Lower lobe of right lung (tissue), 2 donors: ENCODE measurements around the gene H1-8. TPM values are rescaled to one million over a fixed set of nuclear protein-coding genes. Genes with fewer than 3 reads are reported as not detected.

Source experiments
- ATAC-seq, 2 donors: fragments of 200-7000 bp; cut with Tn5 transposase; one replicate each; pipeline ENCODE4 v1.9.1; 2020 to 2022; ENCODE audit warnings: mild to moderate bottlenecking in 2 of 2, moderate library complexity in 2 of 2
- DNase-seq: peaks from one replicate; pipeline ENCODE4 v3.0.0-alpha.2; 2020
- H3K27ac ChIP-seq: fragments of 200-600 bp; one replicate; pipeline ENCODE4 v1.8.0; 2022
- H3K27me3 ChIP-seq: fragments of 200-600 bp; one replicate; pipeline ENCODE4 v1.8.0; 2022; ENCODE audit warnings: low read depth
- H3K36me3 ChIP-seq: fragments of 200-600 bp; one replicate; pipeline ENCODE4 v1.8.0; 2022; ENCODE audit warnings: mild to moderate bottlenecking
- H3K4me1 ChIP-seq: fragments of 200-600 bp; one replicate; pipeline ENCODE4 v1.8.0; 2022
- H3K4me3 ChIP-seq: fragments of 200-600 bp; one replicate; pipeline ENCODE4 v1.8.0; 2022; ENCODE audit warnings: mild to moderate bottlenecking
- H3K9me3 ChIP-seq: fragments of 200-600 bp; one replicate; pipeline ENCODE4 v1.8.0; 2022
- intact Hi-C: fragments of 100-400 bp; cut with DNase I; formaldehyde crosslinking; loops from one replicate; pipeline ENCODE4 v1.11.0; 2022
- total RNA-seq: library from RNA; stranded (reverse); fragmentation: NEBNext Ultra II Directional; extraction: Animal tissue kit (Norgen Biotek cat#: 25700); gene quantifications from one replicate; pipeline ENCODE4 v1.2.1, GENCODE V29; 2021
- TF ChIP-seq, protein P1 (sequence below): fragments of 200-600 bp; IDR thresholded peaks from one replicate; pipeline ENCODE4 v1.8.0; 2022; ENCODE audit warnings: antibody characterized with exemption, mild to moderate bottlenecking
- donor health status: DM: no; HTN: yes; CAD: no; lungs with severe emphysema.

Gene H1-8
- total RNA-seq, 1 donor from 2014 or later: not detected

DNA sequence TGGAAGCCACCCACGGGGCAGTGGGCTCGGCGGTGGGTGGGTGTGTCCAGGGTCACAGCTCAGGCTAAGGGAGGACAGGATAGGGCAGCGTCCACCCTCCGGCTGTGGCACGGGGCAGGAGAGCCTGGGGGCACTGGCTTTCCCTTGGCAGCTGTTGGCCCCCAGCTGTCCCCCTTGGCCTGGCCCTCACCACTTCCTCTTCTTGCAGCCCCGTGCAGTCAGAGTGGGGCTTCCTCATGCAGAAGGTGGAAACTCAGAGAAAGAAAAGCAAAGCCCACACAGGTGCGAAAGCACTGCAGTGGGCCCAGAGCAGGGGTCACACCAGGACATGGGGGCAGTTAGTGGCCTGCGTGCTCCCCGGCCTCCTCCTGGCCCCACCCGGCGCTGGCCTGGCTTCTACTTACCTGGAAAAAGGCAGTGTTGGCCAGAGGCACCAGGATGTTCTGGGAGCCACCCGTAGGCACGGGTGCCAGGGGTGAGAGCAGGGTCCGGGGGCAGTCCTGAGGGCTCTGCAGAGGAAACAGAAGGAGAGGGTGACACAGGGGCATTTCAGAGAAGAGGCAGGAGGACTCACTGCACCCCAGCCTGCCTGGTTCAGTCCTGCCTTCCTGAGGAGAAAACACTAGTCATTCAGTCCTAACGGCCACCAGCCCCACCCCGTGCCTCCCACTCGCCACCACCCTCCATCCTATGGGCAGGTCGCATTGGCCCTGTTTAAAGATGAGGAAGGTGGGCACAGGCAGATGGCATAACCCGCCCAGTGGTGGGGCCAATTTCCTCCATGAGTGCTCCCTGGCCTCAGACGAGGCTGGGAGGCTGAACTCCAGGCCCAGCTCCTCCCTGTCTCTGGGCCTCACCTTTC lies 35.2 kb downstream of the H1-8 start:
- DNase-seq (peak; percentile 74), ATAC-seq (peak; percentile 33 to 61)
- Histone ChIP-seq H3K36me3 (peaks cover 92% of the 10 kb centered on the region), H3K27me3 (no peaks in the 10 kb centered on the region), H3K4me1 (peaks cover 39% of the 10 kb centered on the region), H3K27ac (peak overlapping the region; percentile 85), H3K9me3 (no peaks in the 10 kb centered on the region), H3K4me3 (no peak overlapping the region)
- intact Hi-C loops: no loop called here
- TF ChIP-seq, protein P1, sequence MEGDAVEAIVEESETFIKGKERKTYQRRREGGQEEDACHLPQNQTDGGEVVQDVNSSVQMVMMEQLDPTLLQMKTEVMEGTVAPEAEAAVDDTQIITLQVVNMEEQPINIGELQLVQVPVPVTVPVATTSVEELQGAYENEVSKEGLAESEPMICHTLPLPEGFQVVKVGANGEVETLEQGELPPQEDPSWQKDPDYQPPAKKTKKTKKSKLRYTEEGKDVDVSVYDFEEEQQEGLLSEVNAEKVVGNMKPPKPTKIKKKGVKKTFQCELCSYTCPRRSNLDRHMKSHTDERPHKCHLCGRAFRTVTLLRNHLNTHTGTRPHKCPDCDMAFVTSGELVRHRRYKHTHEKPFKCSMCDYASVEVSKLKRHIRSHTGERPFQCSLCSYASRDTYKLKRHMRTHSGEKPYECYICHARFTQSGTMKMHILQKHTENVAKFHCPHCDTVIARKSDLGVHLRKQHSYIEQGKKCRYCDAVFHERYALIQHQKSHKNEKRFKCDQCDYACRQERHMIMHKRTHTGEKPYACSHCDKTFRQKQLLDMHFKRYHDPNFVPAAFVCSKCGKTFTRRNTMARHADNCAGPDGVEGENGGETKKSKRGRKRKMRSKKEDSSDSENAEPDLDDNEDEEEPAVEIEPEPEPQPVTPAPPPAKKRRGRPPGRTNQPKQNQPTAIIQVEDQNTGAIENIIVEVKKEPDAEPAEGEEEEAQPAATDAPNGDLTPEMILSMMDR: no peak

DNA sequence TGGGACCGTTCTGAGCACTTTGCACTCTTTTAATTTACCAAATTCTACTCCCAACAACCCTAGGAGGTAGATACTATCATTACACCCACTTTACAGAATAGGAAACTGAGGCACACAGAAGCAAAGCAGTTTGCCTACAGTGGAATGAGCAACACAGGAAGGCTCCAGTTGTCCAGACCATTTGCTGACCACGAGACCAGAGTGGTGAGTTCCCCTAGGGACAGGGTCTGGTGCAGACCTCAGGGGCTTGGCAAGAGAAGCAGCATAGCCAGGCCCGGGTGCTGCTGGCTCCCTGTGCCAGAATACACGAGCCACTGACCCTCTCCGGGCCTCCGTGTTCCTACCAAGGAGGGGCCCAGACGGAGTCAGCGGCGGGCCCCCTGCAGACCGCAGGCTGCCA lies 37.0 kb downstream of the H1-8 start:
- ATAC-seq: no peak
- peaks cover 92% of the 10 kb centered on the region for H3K36me3 ChIP-seq
- intact Hi-C loops: no loop called here

DNA sequence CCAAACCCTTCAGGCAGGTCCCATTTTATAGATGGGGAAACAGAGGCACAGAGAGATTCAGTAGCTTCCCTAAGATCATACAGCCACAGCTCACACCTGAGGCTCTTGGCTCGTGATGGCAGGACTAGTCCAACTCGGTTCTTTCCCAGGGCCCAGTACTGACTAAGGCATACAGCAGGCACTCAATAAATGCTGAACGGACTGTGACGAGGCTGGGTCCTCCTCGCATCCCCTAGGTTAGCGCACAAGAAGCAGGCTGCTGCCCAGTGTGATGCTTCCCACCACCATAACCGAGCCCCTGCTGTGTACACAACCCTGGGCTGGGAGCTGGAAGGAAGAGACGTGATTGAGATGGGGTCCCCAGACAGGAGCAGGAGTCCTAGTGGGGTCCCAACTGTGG lies 38.6 kb downstream of the H1-8 start:
- TF ChIP-seq, protein P1: no peak
- no peaks in the 10 kb centered on the region for H3K9me3 ChIP-seq
- no peaks in the 10 kb centered on the region for H3K27me3 ChIP-seq
- intact Hi-C loops: no loop called here
- no peak overlapping the region for H3K4me3 ChIP-seq
- H3K36me3 ChIP-seq: peaks cover 92% of the 10 kb centered on the region
- ATAC-seq: no peak
- no peak for DNase-seq
- H3K27ac ChIP-seq: no peak overlapping the region
- H3K4me1 ChIP-seq: peaks cover 35% of the 10 kb centered on the region

More for the DNA sequence above, 37.0 kb downstream of the H1-8 start:
- no peak for DNase-seq
- H3K4me1 ChIP-seq: peaks cover 39% of the 10 kb centered on the region
- no peaks in the 10 kb centered on the region for H3K27me3 ChIP-seq
- H3K9me3 ChIP-seq: no peaks in the 10 kb centered on the region
- TF ChIP-seq, protein P1: no peak
- no peak overlapping the region for H3K4me3 ChIP-seq
- H3K27ac ChIP-seq: no peak overlapping the region

DNA sequence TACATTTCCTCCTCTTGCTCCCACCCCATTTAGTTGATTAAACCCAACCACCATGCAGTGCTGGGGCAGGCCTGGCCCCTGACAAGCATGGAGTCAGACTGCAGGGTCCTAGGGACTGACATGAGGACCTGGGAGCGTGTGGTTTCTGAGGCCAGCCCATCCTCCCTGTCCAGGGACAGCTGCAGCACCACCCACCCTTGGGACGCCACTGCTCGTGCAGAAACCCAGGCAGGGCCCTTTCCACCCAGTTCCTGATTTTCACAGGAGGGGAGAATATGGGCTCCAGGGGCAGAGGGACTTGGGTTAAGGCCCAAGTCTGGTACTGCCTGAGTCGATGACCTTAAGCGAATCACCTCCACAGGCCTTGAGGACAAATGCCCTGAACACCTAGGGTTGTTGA lies 39.8 kb downstream of the H1-8 start:
- TF ChIP-seq, protein P1: no peak
- no peaks in the 10 kb centered on the region for H3K27me3 ChIP-seq
- intact Hi-C loops: no loop called here
- DNase-seq: no peak
- H3K27ac ChIP-seq: no peak overlapping the region
- H3K9me3 ChIP-seq: no peaks in the 10 kb centered on the region
- peaks cover 92% of the 10 kb centered on the region for H3K36me3 ChIP-seq
- peaks cover 35% of the 10 kb centered on the region for H3K4me1 ChIP-seq
- no peak for ATAC-seq
- no peak overlapping the region for H3K4me3 ChIP-seq

DNA sequence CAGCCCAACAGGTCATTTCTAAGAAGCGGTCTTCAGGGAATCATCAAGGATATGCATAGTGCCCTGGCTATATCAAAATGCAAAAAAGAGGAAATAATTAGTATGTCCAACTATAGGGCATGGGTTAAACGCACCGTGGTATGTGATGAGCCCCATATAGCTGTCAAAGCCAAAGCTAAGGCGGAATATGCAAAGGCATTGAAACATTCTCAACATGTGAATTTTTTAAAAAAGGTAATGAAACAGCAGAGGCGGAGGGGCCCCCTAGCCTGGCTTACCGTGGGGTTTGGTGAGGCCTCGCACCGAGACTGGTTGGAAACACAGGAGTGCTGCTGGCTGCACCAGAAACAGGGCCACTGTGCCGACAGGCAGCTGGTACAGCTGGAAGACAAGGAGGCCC lies 40.3 kb downstream of the H1-8 start:
- Histone ChIP-seq H3K4me1 (peaks cover 35% of the 10 kb centered on the region), H3K36me3 (peaks cover 92% of the 10 kb centered on the region), H3K27me3 (no peaks in the 10 kb centered on the region), H3K4me3 (no peak overlapping the region), H3K27ac (no peak overlapping the region), H3K9me3 (no peaks in the 10 kb centered on the region)
- ATAC-seq (no peak), DNase-seq (no peak)
- intact Hi-C loops: no loop called here
- TF ChIP-seq, protein P1: no peak
